GM23338 (cell line): ENCODE results near the gene FYN. TPM values are rescaled to one million over a fixed set of nuclear protein-coding genes. Genes with fewer than 3 reads are reported as not detected.

Experiments
- ATAC-seq: fragments of 200-7000 bp; cut with Tn5 transposase; 3 replicates; pipeline ENCODE4 v1.9.1; 2020
- DNase-seq: peaks from one replicate; pipeline ENCODE4 v3.0.0-alpha.2; 2015; ENCODE audit warnings: low spot score
- H2AFZ ChIP-seq: fragments of 200-600 bp; sonication (generic); 2 replicates; pipeline ENCODE4 v1.8.0; 2016; ENCODE audit warnings: antibody characterized with exemption, mild to moderate bottlenecking, moderate library complexity
- H3F3A ChIP-seq: fragments of 200-600 bp; sonication (generic); replicated peaks from 2 replicates; pipeline ENCODE4 v1.8.0; 2017; ENCODE audit warnings: antibody characterized with exemption, mixed run types, low read depth
- H3K27ac ChIP-seq: fragments of 200-600 bp; sonication (generic); 2 replicates; pipeline ENCODE4 v1.6.1; 2016; ENCODE audit warnings: low read depth
- H3K27me3 ChIP-seq: fragments of 200-600 bp; sonication (generic); 2 replicates; pipeline ENCODE4 v1.8.0; 2016; ENCODE audit warnings: mild to moderate bottlenecking, mixed run types, moderate library complexity; ENCODE audit not compliant: insufficient read depth
- H3K36me3 ChIP-seq: fragments of 200-600 bp; sonication (generic); 2 replicates; pipeline ENCODE4 v1.8.0; 2016; ENCODE audit warnings: mild to moderate bottlenecking; ENCODE audit not compliant: insufficient read depth
- H3K4me1 ChIP-seq: fragments of 200-600 bp; sonication (generic); 2 replicates; pipeline ENCODE4 v1.8.0; 2016; ENCODE audit warnings: mild to moderate bottlenecking, moderate library complexity; ENCODE audit not compliant: insufficient read depth
- H3K4me2 ChIP-seq: fragments of 200-600 bp; sonication (generic); 2 replicates; pipeline ENCODE4 v1.7.1; 2017; ENCODE audit warnings: mixed run types
- H3K4me3 ChIP-seq: fragments of 200-600 bp; sonication (generic); 2 replicates; pipeline ENCODE4 v1.6.1; 2016; ENCODE audit warnings: mixed run types
- H3K79me2 ChIP-seq: fragments of 200-600 bp; sonication (generic); replicated peaks from 2 replicates; pipeline ENCODE4 v1.8.0; 2017; ENCODE audit warnings: mild to moderate bottlenecking; ENCODE audit not compliant: insufficient read depth
- H3K9me2 ChIP-seq: fragments of 200-600 bp; sonication (generic); 2 replicates; pipeline ENCODE4 v1.8.0; 2017; ENCODE audit not compliant: insufficient read depth
- H4K20me1 ChIP-seq: fragments of 200-600 bp; sonication (generic); replicated peaks from 2 replicates; pipeline ENCODE4 v1.8.0; 2017; ENCODE audit warnings: mild to moderate bottlenecking; ENCODE audit not compliant: insufficient read depth
- H3K27ac Mint-ChIP-seq: 2 replicates; pipeline ENCODE4 v1.8.0; 2020; ENCODE audit warnings: inconsistent platforms, mild to moderate bottlenecking, moderate library complexity, mixed read lengths
- H3K27me3 Mint-ChIP-seq: 3 replicates; pipeline ENCODE4 v1.8.0; 2022; ENCODE audit warnings: low read depth, mild to moderate bottlenecking, moderate library complexity, mixed read lengths, inconsistent platforms; ENCODE audit not compliant: insufficient read depth, poor library complexity
- H3K36me3 Mint-ChIP-seq: 3 replicates; pipeline ENCODE4 v1.8.0; 2021; ENCODE audit warnings: low read depth, mild to moderate bottlenecking, inconsistent platforms, moderate library complexity, mixed read lengths
- H3K4me1 Mint-ChIP-seq: 3 replicates; pipeline ENCODE4 v1.8.0; 2020; ENCODE audit warnings: mild to moderate bottlenecking, inconsistent platforms, mixed read lengths
- H3K4me3 Mint-ChIP-seq: 3 replicates; pipeline ENCODE4 v1.8.0; 2021; ENCODE audit warnings: moderate library complexity, mild to moderate bottlenecking, inconsistent platforms, mixed read lengths
- H3K9me3 Mint-ChIP-seq: 3 replicates; pipeline ENCODE4 v1.8.0; 2020; ENCODE audit warnings: moderate library complexity, mild to moderate bottlenecking, inconsistent platforms, mixed read lengths
- CREB1 ChIP-seq: fragments of 250-450 bp; sonication (Bioruptor Pico); IDR thresholded peaks from 2 replicates; pipeline ENCODE4 v1.5.0; 2020; ENCODE audit warnings: low read depth, mild to moderate bottlenecking, moderate library complexity
- EZH2 ChIP-seq: fragments of 200-600 bp; sonication (generic); IDR thresholded peaks from one replicate; pipeline ENCODE4 v1.8.0; 2017; ENCODE audit warnings: antibody characterized with exemption, mild to moderate bottlenecking, low read depth; ENCODE audit not compliant: unreplicated experiment
- EZH2phosphoT487 ChIP-seq: fragments of 200-600 bp; sonication (generic); IDR thresholded peaks from one replicate; pipeline ENCODE4 v1.8.1; 2018; ENCODE audit warnings: antibody characterized with exemption; ENCODE audit not compliant: unreplicated experiment
- NANOG ChIP-seq: IDR thresholded peaks from 2 replicates; pipeline ENCODE4 v1.6.1; 2016; ENCODE audit warnings: antibody characterized with exemption, borderline replicate concordance
- POLR2AphosphoS5 ChIP-seq: IDR thresholded peaks from 2 replicates; pipeline ENCODE4 v1.6.1; 2016; ENCODE audit warnings: antibody characterized with exemption, low read depth
- ZNF114 ChIP-seq: fragments of 250-450 bp; sonication (Bioruptor Pico); IDR thresholded peaks from 2 replicates; pipeline ENCODE4 v1.5.0; 2020; ENCODE audit warnings: mild to moderate bottlenecking, moderate library complexity
- ZNF331 ChIP-seq: fragments of 250-450 bp; sonication (Bioruptor Pico); IDR thresholded peaks from 2 replicates; pipeline ENCODE4 v1.5.0; 2020; ENCODE audit warnings: low read depth, mild to moderate bottlenecking, moderate library complexity
- polyA plus RNA-seq: library from polyadenylated mRNA; unstranded; fragments of >200 nt; fragmentation: Nextera tagmentation; extraction: Ambion mirVana; gene quantifications from 2 replicates; pipeline ENCODE4 v1.2.1, GENCODE V29; 2016
- total RNA-seq: library from RNA; depleted of rRNA; stranded (reverse); fragments of >200 nt; shearing (Covaris generic); gene quantifications from 2 replicates; pipeline ENCODE4 v1.2.3, GENCODE V29; 2014
- TF ChIP-seq, protein P1 (sequence below): IDR thresholded peaks from 2 replicates; pipeline ENCODE4 v1.6.1; 2016; ENCODE audit warnings: antibody characterized with exemption
- TF ChIP-seq, protein P2 (sequence below), 2 experiments: fragments of 200-600 bp in 1 of 2; sonication (generic) in 1 of 2; conservative IDR thresholded peaks; 2 replicates each; pipeline versions ENCODE4 v1.5.1 to v1.6.1; 2016 to 2017; ENCODE audit warnings: antibody characterized with exemption in 2 of 2, low read depth in 2 of 2, mild to moderate bottlenecking in 2 of 2, moderate library complexity in 1 of 2

The FYN gene
- total and polyA plus RNA-seq, 2 experiments from 2014 or later, result 46.8 to 143 TPM

DNA sequence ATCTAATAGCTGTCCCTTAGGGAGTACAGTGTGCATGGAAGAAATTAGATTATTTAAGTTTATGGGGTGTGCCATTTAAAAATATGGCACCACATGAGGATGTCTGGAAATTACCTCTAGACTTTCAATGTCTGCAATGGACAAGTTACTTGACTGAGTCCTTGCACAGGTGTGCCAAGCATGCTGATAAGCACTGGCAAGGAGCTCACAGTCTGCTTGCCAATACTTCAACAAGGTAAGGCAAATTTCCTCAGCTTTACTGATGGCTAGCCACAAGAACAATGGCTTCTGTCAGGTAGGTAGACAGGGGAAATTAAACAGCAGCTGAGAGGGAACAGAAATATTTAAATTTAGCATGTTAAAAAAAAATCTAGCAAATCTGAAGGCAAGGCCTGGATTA, 176.4 kb downstream of the FYN start:
- no peak overlapping the region for H3K4me2 ChIP-seq
- TF ChIP-seq, protein P1, sequence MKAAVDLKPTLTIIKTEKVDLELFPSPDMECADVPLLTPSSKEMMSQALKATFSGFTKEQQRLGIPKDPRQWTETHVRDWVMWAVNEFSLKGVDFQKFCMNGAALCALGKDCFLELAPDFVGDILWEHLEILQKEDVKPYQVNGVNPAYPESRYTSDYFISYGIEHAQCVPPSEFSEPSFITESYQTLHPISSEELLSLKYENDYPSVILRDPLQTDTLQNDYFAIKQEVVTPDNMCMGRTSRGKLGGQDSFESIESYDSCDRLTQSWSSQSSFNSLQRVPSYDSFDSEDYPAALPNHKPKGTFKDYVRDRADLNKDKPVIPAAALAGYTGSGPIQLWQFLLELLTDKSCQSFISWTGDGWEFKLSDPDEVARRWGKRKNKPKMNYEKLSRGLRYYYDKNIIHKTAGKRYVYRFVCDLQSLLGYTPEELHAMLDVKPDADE, result no peak
- TF ChIP-seq, protein P2, sequence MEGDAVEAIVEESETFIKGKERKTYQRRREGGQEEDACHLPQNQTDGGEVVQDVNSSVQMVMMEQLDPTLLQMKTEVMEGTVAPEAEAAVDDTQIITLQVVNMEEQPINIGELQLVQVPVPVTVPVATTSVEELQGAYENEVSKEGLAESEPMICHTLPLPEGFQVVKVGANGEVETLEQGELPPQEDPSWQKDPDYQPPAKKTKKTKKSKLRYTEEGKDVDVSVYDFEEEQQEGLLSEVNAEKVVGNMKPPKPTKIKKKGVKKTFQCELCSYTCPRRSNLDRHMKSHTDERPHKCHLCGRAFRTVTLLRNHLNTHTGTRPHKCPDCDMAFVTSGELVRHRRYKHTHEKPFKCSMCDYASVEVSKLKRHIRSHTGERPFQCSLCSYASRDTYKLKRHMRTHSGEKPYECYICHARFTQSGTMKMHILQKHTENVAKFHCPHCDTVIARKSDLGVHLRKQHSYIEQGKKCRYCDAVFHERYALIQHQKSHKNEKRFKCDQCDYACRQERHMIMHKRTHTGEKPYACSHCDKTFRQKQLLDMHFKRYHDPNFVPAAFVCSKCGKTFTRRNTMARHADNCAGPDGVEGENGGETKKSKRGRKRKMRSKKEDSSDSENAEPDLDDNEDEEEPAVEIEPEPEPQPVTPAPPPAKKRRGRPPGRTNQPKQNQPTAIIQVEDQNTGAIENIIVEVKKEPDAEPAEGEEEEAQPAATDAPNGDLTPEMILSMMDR (conservative IDR thresholded peaks at IDR 0.05; ENCODE audit: low read depth in 2 of 2), result no peak
- Mint-ChIP-seq H3K27ac (no peak overlapping the region), H3K27me3 (peaks cover 2% of the 10 kb centered on the region), H3K9me3 (no peaks in the 10 kb centered on the region), H3K36me3 (peaks cover 29% of the 10 kb centered on the region), H3K4me1 (no peaks in the 10 kb centered on the region), H3K4me3 (no peak overlapping the region)
- H2AFZ ChIP-seq, result no peak overlapping the region
- no peaks in the 10 kb centered on the region for H3K4me1 ChIP-seq
- no peaks in the 10 kb centered on the region for H3F3A ChIP-seq
- ATAC-seq (no peak), DNase-seq (no peak)
- H3K79me2 ChIP-seq, result no peaks in the 10 kb centered on the region
- no peak overlapping the region for H3K27ac ChIP-seq
- H3K36me3 ChIP-seq, result 0 out of 2 replicates have a peak, but pooled peaks cover 8% of the 10 kb centered on the region
- no peak overlapping the region for H3K4me3 ChIP-seq
- H3K9me2 ChIP-seq, result no peaks in the 10 kb centered on the region
- no peaks in the 10 kb centered on the region; the same call in none of the 2 replicates for H4K20me1 ChIP-seq
- no peaks in the 10 kb centered on the region for H3K27me3 ChIP-seq

DNA sequence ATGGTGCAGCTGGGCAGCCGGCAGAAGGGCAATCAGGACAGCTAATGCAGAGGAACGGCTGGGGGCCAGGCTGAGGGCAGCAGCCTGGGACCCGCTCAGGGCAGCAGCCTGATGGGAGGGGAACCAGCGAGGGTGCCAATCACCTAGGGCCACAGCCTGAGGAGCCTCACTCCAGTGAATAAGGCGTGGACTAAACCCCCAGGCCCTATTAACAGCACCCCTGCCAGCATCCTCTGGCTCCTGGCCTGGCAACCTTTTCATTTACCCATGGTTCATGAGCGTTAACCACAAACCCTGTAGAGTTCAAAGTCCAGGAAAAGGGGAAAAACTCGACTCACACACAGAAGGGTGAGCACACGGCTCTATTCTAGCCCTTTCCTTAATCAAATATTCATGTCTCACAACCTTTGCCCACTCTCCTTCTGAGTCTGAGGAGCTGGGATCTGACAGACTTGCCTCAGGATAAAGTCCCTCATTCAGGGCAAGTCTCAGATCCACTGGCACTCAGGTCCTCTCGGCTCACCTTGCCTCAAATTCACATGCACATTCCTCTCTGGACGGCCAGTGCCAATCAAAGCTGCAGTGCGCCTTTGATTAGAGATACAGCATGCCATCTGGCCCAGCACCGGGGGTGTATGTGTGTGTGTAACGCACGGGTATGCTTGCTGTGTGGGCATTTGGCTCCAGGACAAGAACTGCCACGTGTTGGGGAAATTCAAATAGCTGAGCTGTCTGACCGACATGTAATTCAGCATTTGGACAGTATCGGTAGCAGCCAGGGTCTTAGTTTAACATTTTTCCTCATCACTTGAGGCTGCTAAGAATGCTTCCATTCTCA, 180.7 kb downstream of the FYN start:
- Histone ChIP-seq H3K36me3 (0 out of 2 replicates have a peak, but pooled peaks cover 8% of the 10 kb centered on the region), H3K9me2 (no peaks in the 10 kb centered on the region), H3K4me3 (no peak overlapping the region), H3K27me3 (no peaks in the 10 kb centered on the region), H2AFZ (no peak overlapping the region), H3K79me2 (no peaks in the 10 kb centered on the region), H3K4me1 (no peaks in the 10 kb centered on the region), H3K4me2 (no peak overlapping the region), H3K27ac (no peak overlapping the region), H3F3A (no peaks in the 10 kb centered on the region), H4K20me1 (no peaks in the 10 kb centered on the region; the same call in none of the 2 replicates)
- Mint-ChIP-seq H3K27ac (no peak overlapping the region), H3K9me3 (no peaks in the 10 kb centered on the region), H3K4me1 (no peaks in the 10 kb centered on the region; the same call in 2 of the 3 replicates), H3K36me3 (peaks cover 47% of the 10 kb centered on the region), H3K27me3 (no peaks in the 10 kb centered on the region), H3K4me3 (no peak overlapping the region)
- DNase-seq (no peak), ATAC-seq (no peak)
- TF ChIP-seq NANOG (no peak), ZNF114 (CRISPR knock-in tag) (no peak), ZNF331 (no peak), EZH2phosphoT487 (no peak), CREB1 (CRISPR knock-in tag) (no peak), POLR2AphosphoS5 (no peak), EZH2 (no peak)
- TF ChIP-seq, protein P2 (conservative IDR thresholded peaks at IDR 0.05; ENCODE audit: low read depth in 2 of 2), result no peak
